Cardiac fibroblast (primary cell): ENCODE data around the gene PRODH.
"Not testable (repeated sequence)": the region's sequence is repeated elsewhere in the genome, so short reads cannot be mapped to it uniquely, and the experiment has no call there.

Experiments used
- DNase-seq, 2 donors: peaks; one replicate each; pipeline versions ENCODE4 v3.0.0 to v3.0.0-alpha.2; 2010; ENCODE audit warnings: low read depth in 2 of 2
- H3K4me3 ChIP-seq, 2 donors: replicated peaks in 1 of 2; 1 replicate in 1 of 2; 2 replicates in 1 of 2; pipeline ENCODE4 v1.5.1; 2011; ENCODE audit warnings: low read depth in 2 of 2, low read length in 2 of 2, mild to moderate bottlenecking in 2 of 2, moderate library complexity in 1 of 2
- CTCF ChIP-seq: IDR thresholded peaks from one replicate; pipeline ENCODE4 v1.5.1; 2011; ENCODE audit warnings: low read depth, mild to moderate bottlenecking, low read length, inconsistent platforms

Gene PRODH

GRCh38 chr22:18965526-18966421, 29.7 kb upstream of the PRODH start:
- no peak overlapping the region for H3K4me3 ChIP-seq
- DNase-seq = no peak
- no peak for TF ChIP-seq CTCF

DNA sequence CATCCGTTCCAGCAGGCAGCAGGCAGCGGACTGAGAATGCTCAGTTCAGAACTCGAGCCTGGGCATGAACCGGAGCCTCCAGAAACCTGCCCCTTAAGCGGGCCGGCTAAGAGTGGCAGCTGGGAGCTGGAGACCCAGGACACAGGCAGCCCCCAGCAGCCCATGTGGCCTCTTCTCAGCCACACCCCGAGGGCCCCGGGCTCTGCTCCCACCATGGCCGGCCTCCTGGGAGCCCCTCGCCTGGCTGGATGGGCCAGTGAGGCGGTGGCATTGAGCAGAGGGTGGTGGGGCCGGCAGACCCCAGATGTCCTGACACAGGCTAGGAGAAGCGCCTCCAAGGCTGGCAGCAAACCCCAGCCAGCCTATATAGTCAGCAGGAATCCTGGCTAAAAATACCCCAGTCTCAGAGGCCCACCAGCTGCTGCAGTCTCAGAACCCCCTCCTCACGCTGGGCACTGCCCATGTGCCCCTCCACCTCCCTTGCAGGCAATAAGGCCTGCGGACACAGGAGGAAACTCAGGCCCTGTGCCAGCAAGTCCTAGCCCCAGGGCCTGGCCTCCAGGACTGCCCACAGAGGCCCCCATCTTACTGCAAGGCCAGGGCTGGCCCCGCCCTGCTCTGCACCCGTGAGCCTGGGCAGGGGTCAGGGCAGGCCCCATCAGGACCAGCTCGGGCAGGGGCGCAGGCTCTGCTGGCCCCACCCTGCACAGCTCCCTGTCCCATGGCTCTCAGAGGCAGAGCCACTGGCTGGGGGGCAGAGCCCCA, 28.6 kb upstream of the PRODH start:
- not testable (repeated sequence) for DNase-seq, H3K4me3 ChIP-seq

GRCh38 chr22:18964051-18964450, 28.0 kb upstream of the PRODH start:
- not testable (repeated sequence) for DNase-seq, H3K4me3 ChIP-seq

DNA sequence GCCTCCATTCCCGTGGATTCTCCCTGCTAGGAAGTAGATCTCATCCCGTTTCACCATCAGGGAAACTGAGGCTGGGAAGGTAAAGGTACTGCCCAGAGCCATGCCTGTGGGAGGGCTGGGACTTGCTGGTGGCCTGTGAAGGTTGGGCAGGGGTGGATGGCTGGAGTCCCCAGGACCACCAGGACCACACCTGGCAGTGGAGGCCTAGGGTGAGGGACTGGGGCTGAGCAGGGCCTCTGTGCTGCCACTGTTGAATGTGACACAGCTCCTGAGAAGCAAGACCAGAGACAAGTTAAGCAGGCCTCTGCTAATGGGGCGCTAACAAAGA, 26.2 kb upstream of the PRODH start:
- H3K4me3 ChIP-seq = no peak overlapping the region
- TF ChIP-seq CTCF = no peak
- DNase-seq = no peak

DNA sequence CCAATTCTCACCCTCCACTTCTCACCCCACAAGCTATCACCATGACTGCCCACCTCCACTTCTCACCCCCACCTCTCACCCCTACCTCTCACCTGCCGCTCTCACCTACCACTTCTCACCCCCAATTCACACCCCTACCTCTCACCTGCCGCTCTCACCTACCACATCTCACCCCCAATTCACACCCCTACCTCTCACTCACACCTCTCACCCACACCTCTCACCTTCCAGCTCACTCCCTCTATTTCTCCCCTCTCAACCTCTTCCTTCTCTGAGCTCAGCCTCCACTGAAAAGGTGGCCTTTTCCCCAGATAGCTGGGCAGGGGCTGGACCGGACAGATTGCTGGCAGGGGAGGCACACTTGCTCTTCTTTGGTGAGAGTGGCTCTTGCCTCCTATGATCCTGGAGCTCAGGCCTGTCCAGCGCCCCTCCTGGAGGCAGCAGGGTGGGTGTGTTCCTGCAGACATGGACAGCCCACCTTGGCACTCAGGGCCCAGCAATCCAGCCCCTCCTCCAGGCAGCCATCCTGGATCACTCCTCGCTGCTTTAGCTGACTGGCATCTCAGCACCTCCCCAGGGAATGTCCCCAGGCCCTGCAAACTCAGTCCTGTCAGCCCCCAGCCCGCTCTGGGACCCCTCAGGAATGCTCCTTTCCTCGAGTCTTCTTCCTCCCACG, 25.7 kb upstream of the PRODH start:
- DNase-seq, H3K4me3 ChIP-seq: not testable (repeated sequence)

- not testable (repeated sequence) for H3K4me3 ChIP-seq, DNase-seq
Observed at GRCh38 chr22:18961201-18961600, 25.1 kb upstream of the PRODH start.

GRCh38 chr22:18960166-18960820, 24.2 kb upstream of the PRODH start:
- H3K4me3 ChIP-seq, DNase-seq: not testable (repeated sequence)

GRCh38 chr22:18959741-18960140, 23.6 kb upstream of the PRODH start:
- not testable (repeated sequence) for DNase-seq, H3K4me3 ChIP-seq

GRCh38 chr22:18959266-18959665, 23.2 kb upstream of the PRODH start:
- not testable (repeated sequence) for DNase-seq, H3K4me3 ChIP-seq

- DNase-seq = peak; percentile 7 to 10
- H3K4me3 ChIP-seq = not testable (repeated sequence)
Observed at GRCh38 chr22:18958738-18959137, 22.6 kb upstream of the PRODH start.

DNA sequence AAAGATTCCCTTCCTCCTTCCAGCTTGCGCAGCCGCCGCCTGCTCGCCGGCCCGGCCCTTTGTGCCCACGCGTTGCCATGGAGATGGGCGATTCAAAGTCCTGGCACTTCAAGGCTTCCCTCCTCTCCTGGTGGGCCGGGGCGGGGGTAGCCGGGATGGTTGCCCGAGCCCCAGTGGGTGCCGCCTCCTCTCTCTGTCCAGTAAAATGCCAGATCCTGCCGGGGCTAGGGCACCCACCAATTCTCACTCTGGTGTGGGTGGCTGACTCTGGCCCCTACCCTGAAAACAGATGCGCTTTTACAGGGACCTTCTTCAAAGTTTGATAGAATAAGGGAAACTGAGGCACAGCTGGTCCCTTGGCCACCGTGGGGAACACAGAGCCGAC, 22.2 kb upstream of the PRODH start:
- DNase-seq, H3K4me3 ChIP-seq: not testable (repeated sequence)

DNA sequence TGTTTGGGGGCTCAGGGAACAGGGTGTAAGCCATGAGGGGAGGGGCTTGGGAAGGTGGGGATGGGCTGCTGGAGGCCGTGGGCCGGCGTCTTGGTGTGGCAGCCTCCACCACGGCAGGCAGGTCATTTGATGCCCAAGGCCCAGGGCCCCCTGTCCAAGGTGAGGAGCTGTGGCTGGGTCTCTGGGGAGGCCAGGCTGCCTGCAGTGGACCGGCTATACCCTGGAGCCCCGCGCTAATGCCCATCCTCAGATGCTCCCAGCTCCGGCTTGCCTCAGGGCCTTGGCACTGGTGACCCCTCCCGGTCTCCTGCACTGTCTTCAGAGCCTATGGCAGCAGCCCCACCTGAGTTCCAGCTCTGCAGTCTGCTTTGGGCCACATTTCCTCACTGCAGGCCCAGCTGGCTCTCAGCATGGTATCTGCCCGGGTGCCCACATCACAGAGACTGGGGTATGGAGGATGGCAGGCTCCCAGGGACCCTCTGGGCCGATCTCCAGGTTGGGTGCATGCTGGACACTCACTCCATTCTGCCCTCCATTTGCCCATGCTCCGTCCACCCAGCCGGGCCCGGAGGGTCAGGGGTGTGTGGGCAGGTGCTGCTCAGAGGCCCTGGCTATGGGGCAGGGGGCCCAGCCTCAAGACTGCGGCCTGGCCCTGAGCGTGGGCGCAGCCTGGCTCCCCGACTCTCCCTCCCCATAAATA, 21.7 kb upstream of the PRODH start:
- DNase-seq, H3K4me3 ChIP-seq: not testable (repeated sequence)

DNA sequence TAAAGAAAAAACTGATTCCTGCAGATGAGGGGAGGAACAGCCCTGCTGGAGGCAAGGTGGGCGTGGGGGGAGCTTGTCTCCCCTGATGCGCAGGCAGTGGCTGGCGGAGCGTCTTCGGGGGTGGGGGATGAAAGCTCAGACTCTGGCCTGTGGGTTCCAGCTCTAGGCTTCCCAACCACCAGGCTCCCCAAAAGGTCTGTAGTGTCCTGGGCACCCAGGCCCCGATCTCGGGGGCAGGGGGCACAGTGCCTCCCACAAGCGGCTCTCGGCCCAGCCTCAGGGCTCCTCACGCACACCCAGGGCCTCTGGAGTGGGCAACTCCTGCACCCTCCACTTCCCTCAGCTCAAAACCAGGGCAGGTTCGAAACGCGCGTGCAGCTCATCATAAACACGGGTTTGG, 20.9 kb upstream of the PRODH start:
- H3K4me3 ChIP-seq, DNase-seq: not testable (repeated sequence)

GRCh38 chr22:18956121-18956895, 20.2 kb upstream of the PRODH start:
- DNase-seq, H3K4me3 ChIP-seq: not testable (repeated sequence)
